Measurements from ENCODE around the gene RPS2.

GRCh38 chr16:1980030-1980769 is 15.6 kb upstream of the RPS2 start:
- TF ChIP-seq USF1 (IDR thresholded peaks at IDR 0.05; ENCODE audit: borderline replicate concordance, low read depth): no peak
- TF ChIP-seq POLR2AphosphoS5 (IDR thresholded peaks at IDR 0.05; ENCODE audit: low read depth, low read length): no peak
- TF ChIP-seq GABPA (IDR thresholded peaks at IDR 0.05; ENCODE audit: low read depth): no peak
- TF ChIP-seq TEAD4 (IDR thresholded peaks at IDR 0.05; ENCODE audit: borderline replicate concordance, insufficient read depth): no peak
